ENCODE measurements around the gene XDH.

- no peak for TF ChIP-seq POLR2A (IDR thresholded peaks at IDR 0.05)
- TF ChIP-seq CTCF (IDR thresholded peaks at IDR 0.05) = no peak
- TF ChIP-seq POLR2AphosphoS5 (IDR thresholded peaks at IDR 0.05) = no peak
These were observed 95.9 kb downstream of the XDH start for GRCh38 chr2:31318361-31319336.
